GM12878 (cell line): ENCODE results near the gene PKD1.

Source experiments
- EP300 ChIP-seq, 2 experiments: fragments of 150-350 bp in 1 of 2; IDR thresholded peaks; 2 replicates each; pipeline ENCODE4 v1.6.1; 2011 to 2012; ENCODE audit warnings: low read depth in 2 of 2, low read length in 2 of 2, borderline replicate concordance in 1 of 2, improper control_type of control experiment in 1 of 2, inconsistent platforms in 1 of 2; ENCODE audit not compliant: control insufficient read depth in 1 of 2
- EZH2 ChIP-seq: IDR thresholded peaks from 2 replicates; pipeline ENCODE4 v1.6.1; 2012; ENCODE audit warnings: low read depth, mild to moderate bottlenecking, control low read depth, inconsistent platforms, low read length, borderline replicate concordance; ENCODE audit not compliant: control insufficient read depth
- HDAC2 ChIP-seq: fragments of 200-600 bp; sonication (generic); IDR thresholded peaks from 2 replicates; pipeline ENCODE4 v1.6.1; 2017
- NFIC ChIP-seq: IDR thresholded peaks from 2 replicates; pipeline ENCODE4 v1.6.1; 2012; ENCODE audit warnings: low read depth, mild to moderate bottlenecking, inconsistent platforms, low read length, moderate library complexity
- RBBP5 ChIP-seq: fragments of 200-600 bp; sonication (generic); conservative IDR thresholded peaks from 2 replicates; pipeline ENCODE4 v1.6.1; 2016
- SMC3 ChIP-seq: IDR thresholded peaks from 2 replicates; pipeline ENCODE4 v1.6.1; 2011; ENCODE audit warnings: low read length, improper control_type of control experiment, borderline replicate concordance
- ZZZ3 ChIP-seq: IDR thresholded peaks from 2 replicates; pipeline ENCODE4 v1.6.1; 2011; ENCODE audit warnings: low read depth; ENCODE audit not compliant: control insufficient read depth, insufficient read length
- TF ChIP-seq, protein P1 (sequence below), 3 experiments: IDR thresholded peaks in 2 of 3; conservative IDR thresholded peaks in 1 of 3; 2 replicates each; pipeline ENCODE4 v1.5.1; 2011; ENCODE audit warnings: low read depth in 3 of 3, low read length in 3 of 3, mild to moderate bottlenecking in 3 of 3, control low read depth in 2 of 3, moderate library complexity in 2 of 3, inconsistent platforms in 1 of 3, mixed read lengths in 1 of 3; ENCODE audit not compliant: control insufficient read depth in 2 of 3, insufficient read depth in 1 of 3; ENCODE audit errors: extremely low read depth in 1 of 3

DNA sequence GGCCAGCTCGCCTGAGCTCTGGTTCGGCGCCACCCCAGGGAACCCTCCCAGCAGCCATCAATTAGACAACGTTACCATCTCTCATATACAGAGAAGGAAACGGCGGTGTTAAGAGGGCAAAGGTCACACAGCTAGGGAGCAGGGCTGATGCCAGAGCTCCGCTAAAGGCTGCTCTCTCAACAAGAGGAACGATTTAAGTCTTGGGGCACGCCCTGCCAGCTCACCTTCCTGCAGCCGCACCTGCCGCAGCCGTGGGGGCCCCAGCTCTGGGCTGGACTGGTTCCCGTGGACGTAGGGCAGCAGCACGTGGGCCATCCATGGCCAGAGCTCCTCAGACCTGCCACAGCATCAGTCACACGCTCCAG, 43.5 kb downstream of the PKD1 start:
- TF ChIP-seq, protein P1, sequence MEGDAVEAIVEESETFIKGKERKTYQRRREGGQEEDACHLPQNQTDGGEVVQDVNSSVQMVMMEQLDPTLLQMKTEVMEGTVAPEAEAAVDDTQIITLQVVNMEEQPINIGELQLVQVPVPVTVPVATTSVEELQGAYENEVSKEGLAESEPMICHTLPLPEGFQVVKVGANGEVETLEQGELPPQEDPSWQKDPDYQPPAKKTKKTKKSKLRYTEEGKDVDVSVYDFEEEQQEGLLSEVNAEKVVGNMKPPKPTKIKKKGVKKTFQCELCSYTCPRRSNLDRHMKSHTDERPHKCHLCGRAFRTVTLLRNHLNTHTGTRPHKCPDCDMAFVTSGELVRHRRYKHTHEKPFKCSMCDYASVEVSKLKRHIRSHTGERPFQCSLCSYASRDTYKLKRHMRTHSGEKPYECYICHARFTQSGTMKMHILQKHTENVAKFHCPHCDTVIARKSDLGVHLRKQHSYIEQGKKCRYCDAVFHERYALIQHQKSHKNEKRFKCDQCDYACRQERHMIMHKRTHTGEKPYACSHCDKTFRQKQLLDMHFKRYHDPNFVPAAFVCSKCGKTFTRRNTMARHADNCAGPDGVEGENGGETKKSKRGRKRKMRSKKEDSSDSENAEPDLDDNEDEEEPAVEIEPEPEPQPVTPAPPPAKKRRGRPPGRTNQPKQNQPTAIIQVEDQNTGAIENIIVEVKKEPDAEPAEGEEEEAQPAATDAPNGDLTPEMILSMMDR (IDR thresholded peaks at IDR 0.05 in 2 of 3, conservative IDR thresholded peaks at IDR 0.05 in 1 of 3; ENCODE audit: control insufficient read depth in 2 of 3, extremely low read depth in 1 of 3, insufficient read depth in 1 of 3, low read depth in 3 of 3, low read length in 3 of 3), result no peak
- TF ChIP-seq SMC3 (no peak), EZH2 (no peak), ZZZ3 (no peak), HDAC2 (no peak), EP300 (IDR thresholded peaks at IDR 0.05; ENCODE audit: borderline replicate concordance in 1 of 2, control insufficient read depth in 1 of 2, low read depth in 2 of 2, low read length in 2 of 2) (no peak), NFIC (no peak), RBBP5 (no peak)
